PC-9 (cell line): ENCODE measurements around the gene PCNP.
"Not testable (repeated sequence)": the region's sequence is repeated elsewhere in the genome, so short reads cannot be mapped to it uniquely, and the experiment has no call there.

ENCODE experiments used
- CTCF ChIP-seq: fragments of 200-600 bp; sonication (generic); conservative IDR thresholded peaks from 2 replicates; pipeline ENCODE4 v1.6.1; 2017; ENCODE audit warnings: mixed run types, antibody characterized with exemption, mild to moderate bottlenecking, moderate library complexity
- EZH2 ChIP-seq: fragments of 200-600 bp; sonication (generic); IDR thresholded peaks from 2 replicates; pipeline ENCODE4 v1.8.0; 2017; ENCODE audit warnings: antibody characterized with exemption, low read depth

- TF ChIP-seq CTCF, EZH2: not testable (repeated sequence)
Observed at GRCh38 chr3:101631959-101632358, 58.0 kb downstream of the PCNP start.
